Neural cell (in vitro differentiated cells): ENCODE measurements around the gene WNT7B.

Experiments
- CTCF ChIP-seq: fragments of 450-650 bp; IDR thresholded peaks from 2 replicates; pipeline ENCODE4 v1.5.1; 2014; ENCODE audit warnings: antibody characterized with exemption, mild to moderate bottlenecking, moderate library complexity; ENCODE audit not compliant: poor library complexity, severe bottlenecking
- EP300 ChIP-seq: fragments of 450-650 bp; conservative IDR thresholded peaks from 2 replicates; pipeline ENCODE4 v1.6.1; 2014; ENCODE audit warnings: antibody characterized with exemption, mild to moderate bottlenecking, moderate library complexity; ENCODE audit not compliant: poor library complexity, severe bottlenecking
- EZH2 ChIP-seq: fragments of 200-600, 300-800 bp; shearing (Covaris generic), sonication (generic); IDR thresholded peaks from 2 replicates; pipeline ENCODE4 v1.6.1; 2014; ENCODE audit warnings: antibody characterized with exemption, low read length, borderline replicate concordance, mild to moderate bottlenecking; ENCODE audit not compliant: insufficient read depth, poor library complexity, severe bottlenecking
- MXI1 ChIP-seq: fragments of 450-650 bp; conservative IDR thresholded peaks from 2 replicates; pipeline ENCODE4 v1.6.1; 2014; ENCODE audit warnings: antibody characterized with exemption, mild to moderate bottlenecking; ENCODE audit not compliant: poor library complexity, severe bottlenecking
- REST ChIP-seq: IDR thresholded peaks from 2 replicates; pipeline ENCODE4 v1.6.1; 2012; ENCODE audit warnings: borderline replicate concordance
- SMC3 ChIP-seq: fragments of 450-650 bp; conservative IDR thresholded peaks from 2 replicates; pipeline ENCODE4 v1.6.1; 2014; ENCODE audit warnings: antibody characterized with exemption, mild to moderate bottlenecking, moderate library complexity; ENCODE audit not compliant: poor library complexity
- TAF1 ChIP-seq: IDR thresholded peaks from 2 replicates; pipeline ENCODE4 v1.6.1; 2012; ENCODE audit warnings: low read depth

DNA sequence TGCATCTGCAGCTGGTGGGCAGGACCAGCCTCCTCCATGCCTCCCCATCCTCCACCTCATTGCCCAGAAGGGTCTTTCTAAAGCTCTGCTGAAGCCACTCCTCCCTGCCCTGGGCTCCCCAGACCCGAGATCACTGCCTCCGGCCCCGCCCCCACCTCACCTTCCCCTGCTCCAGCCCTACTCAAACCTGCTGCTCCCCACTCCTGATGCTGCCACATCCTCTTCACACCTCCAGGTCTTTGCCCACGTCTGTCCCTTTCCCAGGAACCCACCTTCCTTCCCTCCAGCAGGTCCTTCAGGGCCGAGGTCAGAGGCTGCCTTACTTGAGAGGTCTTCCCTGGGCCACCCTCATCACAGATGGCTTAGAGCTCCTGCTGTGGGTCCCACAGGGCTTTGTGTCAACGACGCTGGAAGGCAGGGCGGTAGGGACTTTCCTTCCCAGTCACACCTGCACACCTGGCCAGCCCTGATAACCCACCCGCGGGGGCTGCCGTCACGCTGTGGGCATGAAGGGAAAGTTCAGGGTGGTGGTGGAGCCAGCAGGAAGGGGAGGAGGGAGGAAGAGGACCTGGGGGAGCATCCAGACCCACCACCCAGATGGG is 11.9 kb downstream of the WNT7B start:
- no peak for TF ChIP-seq SMC3
- no peak for TF ChIP-seq CTCF
- TF ChIP-seq REST = no peak
- no peak for TF ChIP-seq EZH2
- TF ChIP-seq EP300 = no peak
- no peak for TF ChIP-seq MXI1
- no peak for TF ChIP-seq TAF1
